Transverse colon (tissue), 4 donors: Measurements from ENCODE around the gene RUFY3. TPM values are rescaled to one million over a fixed set of nuclear protein-coding genes. Genes with fewer than 3 reads are reported as not detected.

Source experiments
- DNase-seq: peaks from one replicate; pipeline ENCODE4 v3.0.0-alpha.2; 2019
- H3K27ac ChIP-seq, 4 donors: fragments of 200-600 bp; sonication (generic); 2 replicates each; pipeline ENCODE4 v1.5.1; 2016 to 2018; ENCODE audit warnings: inconsistent platforms in 4 of 4
- H3K27me3 ChIP-seq: fragments of 200-600 bp; sonication (generic); 2 replicates; pipeline ENCODE4 v1.5.1; 2017; ENCODE audit warnings: inconsistent platforms
- H3K36me3 ChIP-seq, 4 donors: fragments of 200-600 bp; sonication (generic); 2 replicates each; pipeline ENCODE4 v1.5.1; 2017 to 2019; ENCODE audit warnings: inconsistent platforms in 4 of 4
- H3K4me1 ChIP-seq, 4 donors: fragments of 200-600 bp; sonication (generic); 2 replicates each; pipeline ENCODE4 v1.5.1; 2017 to 2020; ENCODE audit warnings: inconsistent platforms in 4 of 4
- H3K4me3 ChIP-seq, 4 donors: fragments of 200-600 bp; sonication (generic); 1 replicate in 1 of 4; 2 replicates in 3 of 4; pipeline versions ENCODE4 v1.5.1 to v1.6.1; 2017 to 2019; ENCODE audit warnings: inconsistent platforms in 4 of 4
- H3K9me3 ChIP-seq, 2 donors: fragments of 200-600 bp; sonication (generic); 2 replicates each; pipeline ENCODE4 v1.5.1; 2017 to 2019; ENCODE audit warnings: inconsistent platforms in 2 of 2
- EP300 ChIP-seq: sonication (generic); formaldehyde crosslinking; IDR thresholded peaks from one replicate; pipeline ENCODE4 v1.6.1; 2017; ENCODE audit warnings: antibody characterized with exemption, low read depth
- POLR2A ChIP-seq: fragments of 450-650 bp; IDR thresholded peaks from one replicate; pipeline ENCODE4 v1.6.1; 2016; ENCODE audit warnings: antibody characterized with exemption, mild to moderate bottlenecking, moderate library complexity
- POLR2AphosphoS5 ChIP-seq, 3 donors: sonication (generic); formaldehyde crosslinking; IDR thresholded peaks; one replicate each; pipeline ENCODE4 v1.6.1; 2016; ENCODE audit warnings: antibody characterized with exemption in 3 of 3
- WGBS, 2 donors: methylation state at CpG; one replicate each; pipeline ENCODE4 v1.1.5; 2018; ENCODE audit warnings: low coverage in 1 of 2; 5-methylcytosine and 5-hydroxymethylcytosine counted together
- in situ Hi-C, 4 donors: fragments of 200-750 bp; cut with MboI; loops; one replicate each; pipeline versions ENCODE4 v1.15.0 to v1.15.1; 2017; ENCODE audit warnings: low sequenced_read_pairs in 3 of 4, low pct_ligation_motif_present in 1 of 4, low pct_unique_long_range_greater_than_20kb in 1 of 4
- intact Hi-C: fragments of 100-400 bp; cut with DNase I; formaldehyde crosslinking; loops from one replicate; pipeline ENCODE4 v1.15.1; 2023; ENCODE audit warnings: low total_unique reads
- total RNA-seq, 4 donors: library from RNA; depleted of rRNA; stranded (reverse); fragments of >200 nt; gene quantifications; one replicate each; pipeline ENCODE4 v1.1.0, GENCODE V29; 2016
- TF ChIP-seq, protein P1 (sequence below), 5 experiments: fragments of 200-600 bp in 3 of 5; fragments of 450-650 bp in 2 of 5; sonication (generic) in 3 of 5; IDR thresholded peaks; 1 replicate in 2 of 5; 2 replicates in 3 of 5; pipeline ENCODE4 v1.5.1; 2016 to 2017; ENCODE audit warnings: antibody characterized with exemption in 5 of 5, inconsistent platforms in 3 of 5, mild to moderate bottlenecking in 2 of 5, moderate library complexity in 1 of 5

The RUFY3 gene
- total RNA-seq: 10 to 100 TPM; 39.6 to 93.9 (median 50.8) TPM

- H3K27ac ChIP-seq: peak within 1 kb of the TSS; percentile 40 to 71 (median 54)
- H3K4me3 ChIP-seq: peak within 1 kb of the TSS in 3 of 4 donors; percentile 21 to 39 (median 23)
- in situ Hi-C loops: no loop called here
- TF ChIP-seq POLR2A (no peak), POLR2AphosphoS5 (IDR thresholded peaks at IDR 0.05) (peak in 1 of 3 donors; percentile 9)
- intact Hi-C loops: no loop called here
- H3K9me3 ChIP-seq: no peaks in the 10 kb centered on the region
- H3K36me3 ChIP-seq: no peaks in the 10 kb centered on the region
- WGBS, 2 donors: 51 to 100% methylated on average over 2 to 3 of the region's 3 CpGs
- no peak for DNase-seq
- peaks cover 0 to 9% (median 0%) of the 10 kb centered on the region in 4 donors for H3K4me1 ChIP-seq
- no peaks in the 10 kb centered on the region for H3K27me3 ChIP-seq
Measured at GRCh38 chr4:70721747-70722146, at the start of gene RUFY3. RUFY3 (plus strand) TSS chr4:70721964; CDS start chr4:70722574, 610 bp downstream.

DNA sequence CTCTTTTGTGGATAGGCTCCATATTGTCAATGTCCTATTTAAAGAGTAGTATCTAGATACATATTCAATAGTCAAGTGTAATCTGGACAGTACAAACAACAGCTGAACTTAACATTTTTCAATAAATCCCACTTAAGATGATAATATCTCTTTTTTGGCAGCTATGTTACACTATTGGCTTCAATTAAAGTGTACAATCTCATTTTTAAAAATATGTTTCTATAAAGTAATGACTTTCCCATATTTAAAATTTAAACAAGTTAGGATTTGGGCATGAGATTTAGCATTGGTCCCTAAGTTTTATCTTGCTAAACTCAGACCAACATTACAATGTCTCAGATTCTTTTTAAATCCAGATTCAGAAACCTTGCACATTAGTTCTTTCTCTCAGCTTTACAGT is 47.6 kb upstream of the RUFY3 start:
- H3K27ac ChIP-seq: no peak overlapping the region
- no peaks in the 10 kb centered on the region for H3K4me1 ChIP-seq
- no peaks in the 10 kb centered on the region for H3K27me3 ChIP-seq
- DNase-seq: no peak
- intact Hi-C loops (no loop called here), in situ Hi-C loops (loop anchor here in 3 of 4 donors (25.0 kb wide), 2 partner anchors 313 to 1038 kb away; partner anchors contain the start of gene DCK (in 1 of the 3))
- H3K4me3 ChIP-seq: no peak overlapping the region
- H3K36me3 ChIP-seq: no peaks in the 10 kb centered on the region
- TF ChIP-seq POLR2AphosphoS5 (IDR thresholded peaks at IDR 0.05): no peak
- no peak for TF ChIP-seq POLR2A
- TF ChIP-seq, protein P1, sequence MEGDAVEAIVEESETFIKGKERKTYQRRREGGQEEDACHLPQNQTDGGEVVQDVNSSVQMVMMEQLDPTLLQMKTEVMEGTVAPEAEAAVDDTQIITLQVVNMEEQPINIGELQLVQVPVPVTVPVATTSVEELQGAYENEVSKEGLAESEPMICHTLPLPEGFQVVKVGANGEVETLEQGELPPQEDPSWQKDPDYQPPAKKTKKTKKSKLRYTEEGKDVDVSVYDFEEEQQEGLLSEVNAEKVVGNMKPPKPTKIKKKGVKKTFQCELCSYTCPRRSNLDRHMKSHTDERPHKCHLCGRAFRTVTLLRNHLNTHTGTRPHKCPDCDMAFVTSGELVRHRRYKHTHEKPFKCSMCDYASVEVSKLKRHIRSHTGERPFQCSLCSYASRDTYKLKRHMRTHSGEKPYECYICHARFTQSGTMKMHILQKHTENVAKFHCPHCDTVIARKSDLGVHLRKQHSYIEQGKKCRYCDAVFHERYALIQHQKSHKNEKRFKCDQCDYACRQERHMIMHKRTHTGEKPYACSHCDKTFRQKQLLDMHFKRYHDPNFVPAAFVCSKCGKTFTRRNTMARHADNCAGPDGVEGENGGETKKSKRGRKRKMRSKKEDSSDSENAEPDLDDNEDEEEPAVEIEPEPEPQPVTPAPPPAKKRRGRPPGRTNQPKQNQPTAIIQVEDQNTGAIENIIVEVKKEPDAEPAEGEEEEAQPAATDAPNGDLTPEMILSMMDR (IDR thresholded peaks at IDR 0.05): no peak
- TF ChIP-seq EP300: no peak
- no peaks in the 10 kb centered on the region for H3K9me3 ChIP-seq

DNA sequence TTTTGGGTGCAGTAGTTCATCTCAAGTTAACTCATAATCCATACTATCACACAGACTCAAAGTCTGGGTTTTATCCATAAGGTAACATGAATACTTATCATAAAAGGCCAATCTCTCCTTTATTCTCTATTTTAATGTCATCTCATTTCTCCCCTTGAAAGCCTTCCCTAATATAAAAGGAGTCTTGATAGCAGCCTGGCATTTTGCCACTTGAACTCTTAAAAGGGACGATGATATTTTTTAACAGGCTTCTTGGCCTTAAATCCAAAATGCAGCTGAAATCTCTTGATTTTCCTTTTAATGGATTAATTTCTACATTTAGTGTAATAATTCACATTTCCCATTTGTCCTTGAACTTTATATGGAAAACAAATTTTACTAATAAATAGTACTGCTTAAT is 47.0 kb upstream of the RUFY3 start:
- 70 to 80% methylated on average over 1 of the region's 1 CpG for WGBS, 2 donors
- in situ Hi-C loops (loop anchor here in 3 of 4 donors (25.0 kb wide), 2 partner anchors 313 to 1038 kb away; partner anchors contain the start of gene DCK (in 1 of the 3)), intact Hi-C loops (no loop called here)
- TF ChIP-seq EP300: no peak
- no peak for TF ChIP-seq POLR2A
- no peak for TF ChIP-seq POLR2AphosphoS5 (IDR thresholded peaks at IDR 0.05)
- TF ChIP-seq, protein P1 (IDR thresholded peaks at IDR 0.05): no peak
- H3K36me3 ChIP-seq: no peaks in the 10 kb centered on the region
- DNase-seq: no peak
- no peaks in the 10 kb centered on the region for H3K4me1 ChIP-seq
- H3K4me3 ChIP-seq: no peak overlapping the region
- H3K9me3 ChIP-seq: no peaks in the 10 kb centered on the region
- H3K27me3 ChIP-seq: no peaks in the 10 kb centered on the region
- H3K27ac ChIP-seq: no peak overlapping the region

DNA sequence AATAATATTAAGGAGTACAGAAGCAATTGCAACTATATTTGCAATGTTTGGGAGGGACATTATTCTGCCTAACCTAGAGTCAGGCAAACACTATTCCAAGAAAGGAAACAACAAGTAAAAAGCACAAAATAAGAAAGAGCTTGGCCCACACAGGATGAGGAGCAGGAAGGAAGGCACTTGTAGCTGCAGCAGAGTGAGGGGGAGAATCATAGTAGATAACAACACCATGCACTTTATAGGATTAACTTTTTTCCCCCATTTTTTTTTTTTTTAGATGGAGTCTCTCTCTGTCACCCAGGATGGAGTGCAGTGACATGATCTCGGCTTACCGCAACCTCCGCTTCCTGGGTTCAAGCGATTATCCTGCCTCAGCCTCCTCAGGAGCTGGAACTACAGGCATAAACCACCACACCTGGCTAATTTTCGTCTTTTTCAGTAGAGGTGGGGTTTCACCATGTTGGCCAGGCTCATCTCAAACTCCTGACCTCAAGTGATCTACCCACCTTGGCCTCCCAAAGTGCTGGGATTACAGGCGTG is 45.1 kb upstream of the RUFY3 start:
- 85% methylated on average over 5 to 6 of the region's 6 CpGs for WGBS, 2 donors
- H3K27me3 ChIP-seq: no peaks in the 10 kb centered on the region
- intact Hi-C loops (no loop called here), in situ Hi-C loops (no loop called here)
- H3K9me3 ChIP-seq: no peaks in the 10 kb centered on the region
- peak overlapping the region in 2 of 4 donors; percentile 9 to 16 for H3K27ac ChIP-seq
- H3K4me3 ChIP-seq: no peak overlapping the region
- H3K4me1 ChIP-seq: no peaks in the 10 kb centered on the region
- no peaks in the 10 kb centered on the region for H3K36me3 ChIP-seq
- no peak for DNase-seq
- TF ChIP-seq, protein P1 (IDR thresholded peaks at IDR 0.05): no peak
- TF ChIP-seq POLR2A (no peak), EP300 (no peak), POLR2AphosphoS5 (IDR thresholded peaks at IDR 0.05) (no peak)
